ENCODE measurements around the gene C5. TPM values are rescaled to one million over a fixed set of nuclear protein-coding genes. Genes with fewer than 3 reads are reported as not detected.

The C5 gene
- total RNA-seq, 3 donors from 2014 or later (not counting 1 experiment from before 2014, with no cell fraction given): 1.5 to 2.0 (median 1.5) TPM

DNA sequence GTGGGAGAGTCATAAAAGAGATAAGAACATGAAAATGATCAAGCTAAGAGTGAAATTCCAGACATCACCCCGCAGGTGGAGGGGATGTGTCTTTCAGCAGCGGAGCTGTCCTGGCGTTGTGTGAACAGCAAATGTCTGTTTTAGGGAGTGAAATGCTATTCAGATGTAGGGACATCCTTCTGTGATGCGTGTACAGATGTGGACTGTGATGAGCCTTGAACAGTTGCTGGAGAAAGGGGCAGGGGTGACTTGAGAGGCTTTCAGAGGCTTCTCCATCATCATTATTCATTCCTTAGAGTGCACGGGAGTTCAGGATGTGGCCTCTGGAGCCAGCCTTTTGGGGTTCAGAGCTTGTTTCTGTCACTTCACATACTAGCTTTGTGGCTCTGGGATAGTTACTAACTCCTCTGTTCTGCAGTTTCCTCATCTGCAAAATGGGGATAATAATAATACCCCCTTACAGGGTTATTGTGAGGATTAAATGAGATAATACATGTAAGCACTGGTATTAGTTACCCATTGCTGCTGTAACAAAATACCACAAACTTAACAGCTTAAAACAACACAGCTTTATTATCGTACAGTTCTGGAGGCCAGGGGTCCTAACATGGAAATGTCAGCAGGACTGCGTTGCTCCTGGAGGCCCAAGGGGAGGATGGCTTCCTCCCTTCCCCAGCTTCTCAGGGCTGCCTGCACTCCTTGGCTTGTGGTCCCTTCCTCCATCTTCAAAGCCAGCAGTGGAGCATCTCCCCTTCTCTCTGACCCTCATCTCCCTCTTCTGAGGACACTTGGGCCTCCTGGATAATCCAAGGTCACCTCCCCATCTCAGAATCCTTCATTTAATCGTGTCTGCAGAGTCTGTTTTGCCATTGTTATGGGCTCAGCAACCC, 132.8 kb downstream of the C5 start:
- Histone ChIP-seq H3K4me1 (ENCODE audit: control insufficient read depth, insufficient read depth, low read length) (peaks cover 55% of the 10 kb centered on the region), H3K27ac (ENCODE audit: low read length) (no peak overlapping the region), H3K4me3 (ENCODE audit: low read length) (no peak overlapping the region), H3K9me3 (ENCODE audit: control insufficient read depth, insufficient read depth, low read length) (no peaks in the 10 kb centered on the region), H3K36me3 (ENCODE audit: control insufficient read depth, insufficient read depth, low read length) (peaks cover 41% of the 10 kb centered on the region), H3K27me3 (ENCODE audit: control insufficient read depth, insufficient read depth, low read length) (no peaks in the 10 kb centered on the region)
- H3K27me3 Mint-ChIP-seq (ENCODE audit: low read depth in 2 of 2): no peaks in the 10 kb centered on the region
- peak in 1 of 2 donors; percentile 10 for DNase-seq
- no peaks in the 10 kb centered on the region for H3K36me3 Mint-ChIP-seq
- 94% methylated on average over 8 of the region's 8 CpGs for WGBS (ENCODE audit: insufficient coverage)
- TF ChIP-seq, protein P1, sequence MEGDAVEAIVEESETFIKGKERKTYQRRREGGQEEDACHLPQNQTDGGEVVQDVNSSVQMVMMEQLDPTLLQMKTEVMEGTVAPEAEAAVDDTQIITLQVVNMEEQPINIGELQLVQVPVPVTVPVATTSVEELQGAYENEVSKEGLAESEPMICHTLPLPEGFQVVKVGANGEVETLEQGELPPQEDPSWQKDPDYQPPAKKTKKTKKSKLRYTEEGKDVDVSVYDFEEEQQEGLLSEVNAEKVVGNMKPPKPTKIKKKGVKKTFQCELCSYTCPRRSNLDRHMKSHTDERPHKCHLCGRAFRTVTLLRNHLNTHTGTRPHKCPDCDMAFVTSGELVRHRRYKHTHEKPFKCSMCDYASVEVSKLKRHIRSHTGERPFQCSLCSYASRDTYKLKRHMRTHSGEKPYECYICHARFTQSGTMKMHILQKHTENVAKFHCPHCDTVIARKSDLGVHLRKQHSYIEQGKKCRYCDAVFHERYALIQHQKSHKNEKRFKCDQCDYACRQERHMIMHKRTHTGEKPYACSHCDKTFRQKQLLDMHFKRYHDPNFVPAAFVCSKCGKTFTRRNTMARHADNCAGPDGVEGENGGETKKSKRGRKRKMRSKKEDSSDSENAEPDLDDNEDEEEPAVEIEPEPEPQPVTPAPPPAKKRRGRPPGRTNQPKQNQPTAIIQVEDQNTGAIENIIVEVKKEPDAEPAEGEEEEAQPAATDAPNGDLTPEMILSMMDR (IDR thresholded peaks at IDR 0.05): no peak
- H3K27ac Mint-ChIP-seq: peak overlapping the region; percentile 54 to 61
- H3K4me1 Mint-ChIP-seq: peaks cover 35 to 40% of the 10 kb centered on the region in 2 donors
- ATAC-seq: no peak
- H3K4me3 Mint-ChIP-seq: peak overlapping the region; percentile 25
- intact Hi-C loops (cut with micrococcal nuclease): no loop called here
- H3K9me3 Mint-ChIP-seq: no peaks in the 10 kb centered on the region

DNA sequence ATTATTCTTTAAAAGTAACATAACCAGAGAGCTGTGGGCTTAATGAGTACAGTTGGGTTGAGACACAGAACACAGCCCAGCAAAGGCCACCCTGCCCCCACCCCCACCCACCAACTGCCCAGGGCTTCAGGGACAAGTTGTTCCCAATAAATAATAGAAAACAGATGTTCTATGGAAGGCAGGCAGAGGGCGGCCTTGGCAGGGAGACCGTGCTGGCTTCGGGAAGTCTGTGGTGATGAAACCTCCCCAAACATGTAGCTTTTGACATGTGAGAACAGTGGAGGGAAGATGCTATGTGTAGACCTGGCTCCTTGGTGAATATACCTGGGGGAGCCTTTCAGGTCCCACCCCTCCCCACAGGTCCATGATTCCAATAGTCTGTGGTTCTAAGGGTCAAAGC, 133.5 kb downstream of the C5 start:
- H3K27me3 Mint-ChIP-seq (ENCODE audit: low read depth in 2 of 2): no peaks in the 10 kb centered on the region
- TF ChIP-seq, protein P1 (IDR thresholded peaks at IDR 0.05): no peak
- no peaks in the 10 kb centered on the region for H3K9me3 Mint-ChIP-seq
- ATAC-seq: no peak
- no peak overlapping the region for H3K4me3 ChIP-seq (ENCODE audit: low read length)
- H3K27ac Mint-ChIP-seq: peak overlapping the region; percentile 54 to 61
- intact Hi-C loops (cut with micrococcal nuclease): no loop called here
- peaks cover 43% of the 10 kb centered on the region for H3K36me3 ChIP-seq (ENCODE audit: control insufficient read depth, insufficient read depth, low read length)
- WGBS (ENCODE audit: insufficient coverage): no CpG with 5 or more reads among the region's 3 CpGs
- peak in 1 of 2 donors; percentile 11 for DNase-seq
- no peaks in the 10 kb centered on the region for H3K36me3 Mint-ChIP-seq
- H3K4me1 Mint-ChIP-seq: peaks cover 31 to 36% of the 10 kb centered on the region in 2 donors
- H3K4me1 ChIP-seq (ENCODE audit: control insufficient read depth, insufficient read depth, low read length): peaks cover 50% of the 10 kb centered on the region
- no peak overlapping the region for H3K27ac ChIP-seq (ENCODE audit: low read length)
- no peaks in the 10 kb centered on the region for H3K9me3 ChIP-seq (ENCODE audit: control insufficient read depth, insufficient read depth, low read length)
- no peaks in the 10 kb centered on the region for H3K27me3 ChIP-seq (ENCODE audit: control insufficient read depth, insufficient read depth, low read length)
- H3K4me3 Mint-ChIP-seq: peak overlapping the region; percentile 25

DNA sequence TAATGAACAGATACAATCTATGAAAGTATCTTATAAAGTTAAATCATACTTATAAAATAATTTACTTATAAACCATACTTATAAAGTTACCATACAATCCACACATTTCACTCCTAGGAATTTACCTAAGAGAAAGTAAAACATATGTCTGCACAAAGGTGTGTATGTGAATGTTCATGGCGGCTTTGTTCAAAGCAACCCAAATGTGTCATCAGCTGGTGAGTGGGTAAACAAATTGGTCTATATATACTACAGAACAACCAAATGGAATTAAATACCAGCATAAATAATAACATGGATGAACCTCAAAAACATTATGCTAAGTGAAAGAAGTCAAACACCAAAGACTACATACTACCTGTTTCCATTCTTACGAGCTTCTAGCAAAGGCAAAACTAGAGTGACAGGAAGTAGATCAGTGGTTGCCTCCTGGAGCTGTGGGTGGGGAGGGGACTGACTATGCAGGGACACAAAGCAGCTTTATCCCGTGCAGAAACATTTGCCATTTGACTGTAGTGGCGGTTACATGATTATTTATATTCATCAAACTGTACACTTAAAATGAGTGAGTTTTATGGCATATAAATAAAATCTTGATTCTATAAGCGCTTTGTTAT, 134.1 kb downstream of the C5 start:
- peak in 1 of 2 donors; percentile 74 for DNase-seq
- no peak overlapping the region for H3K4me3 ChIP-seq (ENCODE audit: low read length)
- 100% methylated on average over 1 of the region's 5 CpGs for WGBS (ENCODE audit: insufficient coverage)

More for the DNA sequence above, 134.1 kb downstream of the C5 start:
- ATAC-seq: peak in 1 of 3 donors; percentile 24
- H3K27ac Mint-ChIP-seq: peak overlapping the region in 1 of 2 donors; percentile 54
- intact Hi-C loops (cut with micrococcal nuclease): no loop called here
- no peaks in the 10 kb centered on the region for H3K9me3 Mint-ChIP-seq
- H3K36me3 ChIP-seq (ENCODE audit: control insufficient read depth, insufficient read depth, low read length): peaks cover 50% of the 10 kb centered on the region
- no peaks in the 10 kb centered on the region for H3K27me3 ChIP-seq (ENCODE audit: control insufficient read depth, insufficient read depth, low read length)
- H3K4me1 ChIP-seq (ENCODE audit: control insufficient read depth, insufficient read depth, low read length): peaks cover 44% of the 10 kb centered on the region
- H3K4me3 Mint-ChIP-seq: peak overlapping the region; percentile 25
- no peaks in the 10 kb centered on the region for H3K36me3 Mint-ChIP-seq
- no peaks in the 10 kb centered on the region for H3K9me3 ChIP-seq (ENCODE audit: control insufficient read depth, insufficient read depth, low read length)
- peaks cover 28 to 34% of the 10 kb centered on the region in 2 donors for H3K4me1 Mint-ChIP-seq
- no peak overlapping the region for H3K27ac ChIP-seq (ENCODE audit: low read length)
- no peaks in the 10 kb centered on the region for H3K27me3 Mint-ChIP-seq (ENCODE audit: low read depth in 2 of 2)
- TF ChIP-seq, protein P1 (IDR thresholded peaks at IDR 0.05): no peak

All from natural killer cell (primary cell).